GM23248 (cell line): ENCODE data around the gene OVCH1.

Source experiments
- EZH2 ChIP-seq: fragments of 200-600 bp; sonication (generic); IDR thresholded peaks from 2 replicates; pipeline ENCODE4 v1.6.1; 2018; ENCODE audit warnings: antibody characterized with exemption, mild to moderate bottlenecking; ENCODE audit not compliant: insufficient read depth, poor library complexity, severe bottlenecking
- EZH2phosphoT487 ChIP-seq: fragments of 200-600 bp; sonication (generic); IDR thresholded peaks from 2 replicates; pipeline ENCODE4 v1.6.1; 2018; ENCODE audit warnings: antibody characterized with exemption, moderate library complexity, mild to moderate bottlenecking, low read depth; ENCODE audit not compliant: insufficient read depth

DNA sequence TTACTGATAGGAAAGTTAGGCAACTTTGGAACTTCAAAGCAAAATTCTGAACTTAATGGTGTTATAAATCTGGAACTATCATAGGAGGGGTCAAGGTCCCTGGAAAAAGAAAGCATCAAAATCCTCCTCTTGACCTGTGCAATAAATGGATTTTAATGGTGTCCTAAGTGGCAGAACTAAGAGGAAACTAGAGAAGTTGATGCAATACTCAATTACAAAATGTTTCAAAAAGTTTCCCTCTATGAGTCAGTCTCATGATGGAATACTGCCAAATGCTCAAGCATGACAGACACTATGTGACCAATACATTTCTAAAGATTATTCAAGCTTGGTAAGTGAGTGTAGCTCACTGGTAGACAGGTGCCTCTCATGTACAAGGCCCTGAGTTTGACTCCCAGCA is 68.9 kb downstream of the OVCH1 start:
- TF ChIP-seq EZH2phosphoT487 (no peak), EZH2 (no peak)
